HL-60 (cell line): ENCODE data around the gene PARP2.

ENCODE experiments used
- GABPA ChIP-seq: IDR thresholded peaks from 2 replicates; pipeline ENCODE4 v1.6.1; 2012; ENCODE audit warnings: low read depth
- POLR2AphosphoS5 ChIP-seq: IDR thresholded peaks from 2 replicates; pipeline ENCODE4 v1.6.1; 2012; ENCODE audit warnings: low read depth
- TF ChIP-seq, protein P1 (sequence below): IDR thresholded peaks from one replicate; pipeline ENCODE4 v1.5.1; 2011; ENCODE audit warnings: low read length, control low read depth, inconsistent platforms; ENCODE audit not compliant: insufficient read depth
- TF ChIP-seq, protein P2 (sequence below): IDR thresholded peaks from 2 replicates; pipeline ENCODE4 v1.6.1; 2012; ENCODE audit warnings: low read depth; ENCODE audit not compliant: insufficient replicate concordance

DNA sequence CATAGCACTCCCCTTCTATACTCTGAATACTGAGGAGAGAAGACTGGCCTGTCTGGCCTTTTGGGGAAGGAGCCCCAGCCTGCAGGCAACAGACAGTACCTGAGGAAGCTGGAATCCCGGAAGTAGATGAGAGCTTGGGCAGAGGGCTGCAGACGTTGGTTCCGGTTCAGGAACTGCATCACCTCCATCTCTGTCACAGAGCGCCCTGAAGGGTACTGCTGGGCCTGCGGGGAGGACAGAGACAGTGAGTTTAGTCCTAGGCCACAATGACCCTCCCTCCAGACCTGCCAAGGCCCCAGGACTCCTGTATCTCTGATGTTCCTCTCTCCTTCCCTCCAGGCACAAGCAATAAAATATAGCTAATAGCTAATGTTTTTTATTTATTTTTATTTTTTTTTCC is 41.5 kb downstream of the PARP2 start:
- TF ChIP-seq, protein P1, sequence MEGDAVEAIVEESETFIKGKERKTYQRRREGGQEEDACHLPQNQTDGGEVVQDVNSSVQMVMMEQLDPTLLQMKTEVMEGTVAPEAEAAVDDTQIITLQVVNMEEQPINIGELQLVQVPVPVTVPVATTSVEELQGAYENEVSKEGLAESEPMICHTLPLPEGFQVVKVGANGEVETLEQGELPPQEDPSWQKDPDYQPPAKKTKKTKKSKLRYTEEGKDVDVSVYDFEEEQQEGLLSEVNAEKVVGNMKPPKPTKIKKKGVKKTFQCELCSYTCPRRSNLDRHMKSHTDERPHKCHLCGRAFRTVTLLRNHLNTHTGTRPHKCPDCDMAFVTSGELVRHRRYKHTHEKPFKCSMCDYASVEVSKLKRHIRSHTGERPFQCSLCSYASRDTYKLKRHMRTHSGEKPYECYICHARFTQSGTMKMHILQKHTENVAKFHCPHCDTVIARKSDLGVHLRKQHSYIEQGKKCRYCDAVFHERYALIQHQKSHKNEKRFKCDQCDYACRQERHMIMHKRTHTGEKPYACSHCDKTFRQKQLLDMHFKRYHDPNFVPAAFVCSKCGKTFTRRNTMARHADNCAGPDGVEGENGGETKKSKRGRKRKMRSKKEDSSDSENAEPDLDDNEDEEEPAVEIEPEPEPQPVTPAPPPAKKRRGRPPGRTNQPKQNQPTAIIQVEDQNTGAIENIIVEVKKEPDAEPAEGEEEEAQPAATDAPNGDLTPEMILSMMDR, result no peak
- no peak for TF ChIP-seq POLR2AphosphoS5
- TF ChIP-seq, protein P2, sequence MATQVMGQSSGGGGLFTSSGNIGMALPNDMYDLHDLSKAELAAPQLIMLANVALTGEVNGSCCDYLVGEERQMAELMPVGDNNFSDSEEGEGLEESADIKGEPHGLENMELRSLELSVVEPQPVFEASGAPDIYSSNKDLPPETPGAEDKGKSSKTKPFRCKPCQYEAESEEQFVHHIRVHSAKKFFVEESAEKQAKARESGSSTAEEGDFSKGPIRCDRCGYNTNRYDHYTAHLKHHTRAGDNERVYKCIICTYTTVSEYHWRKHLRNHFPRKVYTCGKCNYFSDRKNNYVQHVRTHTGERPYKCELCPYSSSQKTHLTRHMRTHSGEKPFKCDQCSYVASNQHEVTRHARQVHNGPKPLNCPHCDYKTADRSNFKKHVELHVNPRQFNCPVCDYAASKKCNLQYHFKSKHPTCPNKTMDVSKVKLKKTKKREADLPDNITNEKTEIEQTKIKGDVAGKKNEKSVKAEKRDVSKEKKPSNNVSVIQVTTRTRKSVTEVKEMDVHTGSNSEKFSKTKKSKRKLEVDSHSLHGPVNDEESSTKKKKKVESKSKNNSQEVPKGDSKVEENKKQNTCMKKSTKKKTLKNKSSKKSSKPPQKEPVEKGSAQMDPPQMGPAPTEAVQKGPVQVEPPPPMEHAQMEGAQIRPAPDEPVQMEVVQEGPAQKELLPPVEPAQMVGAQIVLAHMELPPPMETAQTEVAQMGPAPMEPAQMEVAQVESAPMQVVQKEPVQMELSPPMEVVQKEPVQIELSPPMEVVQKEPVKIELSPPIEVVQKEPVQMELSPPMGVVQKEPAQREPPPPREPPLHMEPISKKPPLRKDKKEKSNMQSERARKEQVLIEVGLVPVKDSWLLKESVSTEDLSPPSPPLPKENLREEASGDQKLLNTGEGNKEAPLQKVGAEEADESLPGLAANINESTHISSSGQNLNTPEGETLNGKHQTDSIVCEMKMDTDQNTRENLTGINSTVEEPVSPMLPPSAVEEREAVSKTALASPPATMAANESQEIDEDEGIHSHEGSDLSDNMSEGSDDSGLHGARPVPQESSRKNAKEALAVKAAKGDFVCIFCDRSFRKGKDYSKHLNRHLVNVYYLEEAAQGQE, result no peak
- TF ChIP-seq GABPA, result no peak
